HG03460 (cell line): ENCODE results near the gene KIF17.
"Not testable (repeated sequence)": the region's sequence is repeated elsewhere in the genome, so short reads cannot be mapped to it uniquely, and the experiment has no call there.

Source experiments
- ATAC-seq: cut with Tn5 transposase; IDR thresholded peaks from one replicate; pipeline ENCODE4 v1.9.1; 2021; ENCODE audit not compliant: unreplicated experiment

The KIF17 gene

GRCh38 chr1:20693623-20694022 is 24.2 kb downstream of the KIF17 start:
- no peak for ATAC-seq

GRCh38 chr1:20691872-20692271 is 25.9 kb downstream of the KIF17 start:
- no peak for ATAC-seq

GRCh38 chr1:20689645-20690056 is 28.2 kb downstream of the KIF17 start:
- ATAC-seq, result no peak

- ATAC-seq, result no peak
These were observed 30.7 kb downstream of the KIF17 start for GRCh38 chr1:20686883-20687725.

- no peak for ATAC-seq
These were observed 32.1 kb downstream of the KIF17 start for GRCh38 chr1:20685741-20686140.

GRCh38 chr1:20685099-20685662 is 32.6 kb downstream of the KIF17 start:
- no peak for ATAC-seq

- no peak for ATAC-seq
These were observed 33.2 kb downstream of the KIF17 start for GRCh38 chr1:20684651-20685050.

- ATAC-seq, result no peak
These were observed 33.7 kb downstream of the KIF17 start for GRCh38 chr1:20684050-20684620.

- no peak for ATAC-seq
These were observed 34.2 kb downstream of the KIF17 start for GRCh38 chr1:20683614-20684013.

- ATAC-seq, result no peak
These were observed 35.1 kb downstream of the KIF17 start for GRCh38 chr1:20682571-20683236.

GRCh38 chr1:20681999-20682398 is 35.8 kb downstream of the KIF17 start:
- ATAC-seq, result no peak

- ATAC-seq, result no peak
These were observed 37.5 kb downstream of the KIF17 start for GRCh38 chr1:20680269-20680668.

- ATAC-seq, result no peak
These were observed 39.2 kb downstream of the KIF17 start for GRCh38 chr1:20678599-20678998.

- ATAC-seq, result not testable (repeated sequence)
These were observed 44.2 kb downstream of the KIF17 start for GRCh38 chr1:20673626-20674025.

GRCh38 chr1:20672265-20672632 is 45.6 kb downstream of the KIF17 start:
- no peak for ATAC-seq

- ATAC-seq, result no peak
These were observed 46.9 kb downstream of the KIF17 start for GRCh38 chr1:20670936-20671335.

GRCh38 chr1:20668581-20668980 is 49.2 kb downstream of the KIF17 start:
- no peak for ATAC-seq

GRCh38 chr1:20666804-20667203 is 51.0 kb downstream of the KIF17 start:
- no peak for ATAC-seq

GRCh38 chr1:20666146-20666545 is 51.7 kb downstream of the KIF17 start:
- ATAC-seq, result no peak

- ATAC-seq, result no peak
These were observed 52.1 kb downstream of the KIF17 start for GRCh38 chr1:20665726-20666125.

GRCh38 chr1:20663969-20664715 is 53.7 kb downstream of the KIF17 start:
- ATAC-seq, result no peak
